GM13977 (cell line): ENCODE results near the gene OR52A5.

Experiments used
- DNase-seq: peaks from one replicate; pipeline ENCODE4 v3.0.0; 2012; ENCODE audit warnings: low spot score
- CTCF ChIP-seq: IDR thresholded peaks from 2 replicates; pipeline ENCODE4 v1.5.1; 2012; ENCODE audit warnings: mild to moderate bottlenecking, control low read depth; ENCODE audit not compliant: insufficient read depth; ENCODE audit errors: extremely low read depth, missing control alignments
- in situ Hi-C: fragments of 300-500 bp; cut with MboI; formaldehyde crosslinking; loops from one replicate; pipeline ENCODE4 v1.12.0; 2022; ENCODE audit warnings: low sequenced_read_pairs, low pct_unique_long_range_greater_than_20kb, mixed read lengths, inconsistent platforms; ENCODE audit not compliant: unreplicated experiment

OR52A5 gene

DNA sequence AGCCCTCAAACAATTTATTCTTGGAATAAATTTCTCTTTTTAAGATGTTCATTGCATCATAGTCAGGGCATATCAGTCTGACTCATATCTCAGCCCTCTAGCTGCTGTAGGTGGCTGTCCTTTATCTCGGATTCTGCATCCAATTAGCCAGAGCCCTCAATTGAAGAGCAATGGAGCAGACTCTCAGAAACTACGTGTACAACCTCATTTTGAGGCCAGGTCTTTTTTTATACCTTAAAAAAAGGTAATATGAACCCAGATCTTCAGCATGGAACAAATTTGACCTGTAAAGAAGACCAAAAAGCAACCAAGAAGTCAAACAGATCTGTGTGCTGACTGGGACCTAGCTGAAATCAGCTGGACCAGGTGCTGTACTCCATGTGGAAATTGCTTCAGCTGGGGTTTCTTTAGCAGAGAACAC is 8.7 kb downstream of the OR52A5 start:
- TF ChIP-seq CTCF, result no peak
- in situ Hi-C loops, result no loop called here
- no peak for DNase-seq

- no peak for TF ChIP-seq CTCF
- in situ Hi-C loops, result loop anchor here (25.0 kb wide), 1 partner anchor 262 kb away; the partner anchor contains the start of gene OR51M1
- no peak for DNase-seq
Observed at GRCh38 chr11:5124891-5125620, 13.1 kb downstream of the OR52A5 start.

DNA sequence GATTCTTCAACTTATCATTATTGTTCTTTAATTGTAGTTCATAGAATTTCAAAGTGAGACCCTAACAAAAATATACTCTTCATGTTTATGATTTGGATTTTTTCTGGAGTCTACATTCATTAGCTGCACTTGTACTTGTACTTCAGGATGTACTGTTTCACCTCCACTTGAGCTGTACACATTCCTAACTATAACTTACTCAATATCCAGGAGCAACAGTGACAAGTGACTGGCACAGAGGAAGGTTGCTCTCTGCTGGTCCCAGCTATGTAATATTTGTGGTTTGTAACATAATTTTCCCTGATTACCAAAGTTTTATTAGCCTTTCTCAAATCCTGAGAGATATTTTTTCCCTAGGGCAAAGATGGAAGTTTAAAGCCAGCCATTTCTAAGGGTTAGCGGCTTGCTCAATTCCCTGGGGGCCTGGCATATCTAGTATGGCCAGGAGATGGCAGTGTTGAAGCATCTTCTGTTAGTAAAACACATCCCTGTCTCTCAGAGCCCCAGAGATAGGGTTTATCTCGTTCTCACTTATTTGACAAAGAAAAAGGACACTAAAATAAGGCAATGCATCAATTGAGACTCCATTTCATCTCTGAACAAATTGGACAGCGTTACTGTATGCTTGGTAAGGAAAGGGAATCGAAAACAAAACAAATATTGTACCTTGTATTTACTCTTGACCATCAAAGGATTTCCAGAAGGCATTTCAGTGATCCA is 14.2 kb downstream of the OR52A5 start:
- DNase-seq, result peak; percentile 23
- TF ChIP-seq CTCF, result peak; percentile 76

DNA sequence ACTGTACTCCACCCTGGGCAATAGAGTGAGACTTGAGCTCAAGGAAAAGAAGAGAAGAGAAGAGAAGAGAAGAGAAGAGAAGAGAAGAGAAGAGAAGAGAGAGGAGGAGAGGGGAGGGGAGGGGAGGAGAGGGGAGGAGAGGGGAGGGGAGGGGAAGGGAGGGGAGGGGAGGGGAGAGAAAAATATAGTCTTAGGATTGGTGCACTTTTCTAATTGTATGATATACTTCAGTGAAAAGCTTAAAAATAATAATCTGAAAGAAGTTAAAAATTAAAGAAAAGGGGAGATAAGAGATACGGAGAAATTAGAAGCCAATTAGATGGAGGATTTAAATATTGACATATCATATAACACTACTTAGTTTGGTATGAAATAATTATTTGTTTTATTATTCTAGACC is 19.3 kb downstream of the OR52A5 start:
- no peak for DNase-seq
- no peak for TF ChIP-seq CTCF
- in situ Hi-C loops, result loop anchor here (25.0 kb wide), 1 partner anchor 268 kb away; the partner anchor contains the start of gene OR51M1

More for the DNA sequence above, 14.2 kb downstream of the OR52A5 start:
- in situ Hi-C loops, result loop anchor here (25.0 kb wide), 1 partner anchor 263 kb away; the partner anchor contains the start of gene OR51M1

- no peak for TF ChIP-seq CTCF
Observed at GRCh38 chr11:5117588-5117987, 20.6 kb downstream of the OR52A5 start.

GRCh38 chr11:5115339-5115738 is 22.8 kb downstream of the OR52A5 start:
- in situ Hi-C loops, result loop anchor here (25.0 kb wide), 1 partner anchor 272 kb away; the partner anchor contains the start of gene OR51M1
- no peak for TF ChIP-seq CTCF

More at GRCh38 chr11:5117588-5117987, 20.6 kb downstream of the OR52A5 start:
- in situ Hi-C loops, result loop anchor here (25.0 kb wide), 1 partner anchor 270 kb away; the partner anchor contains the start of gene OR51M1
- DNase-seq, result no peak

More at GRCh38 chr11:5115339-5115738, 22.8 kb downstream of the OR52A5 start:
- DNase-seq, result no peak
